ENCODE measurements around the gene FAM221B.
A peak's percentile ranks its signal among the peaks of the same experiment; 100 is the strongest.

FAM221B gene

DNA sequence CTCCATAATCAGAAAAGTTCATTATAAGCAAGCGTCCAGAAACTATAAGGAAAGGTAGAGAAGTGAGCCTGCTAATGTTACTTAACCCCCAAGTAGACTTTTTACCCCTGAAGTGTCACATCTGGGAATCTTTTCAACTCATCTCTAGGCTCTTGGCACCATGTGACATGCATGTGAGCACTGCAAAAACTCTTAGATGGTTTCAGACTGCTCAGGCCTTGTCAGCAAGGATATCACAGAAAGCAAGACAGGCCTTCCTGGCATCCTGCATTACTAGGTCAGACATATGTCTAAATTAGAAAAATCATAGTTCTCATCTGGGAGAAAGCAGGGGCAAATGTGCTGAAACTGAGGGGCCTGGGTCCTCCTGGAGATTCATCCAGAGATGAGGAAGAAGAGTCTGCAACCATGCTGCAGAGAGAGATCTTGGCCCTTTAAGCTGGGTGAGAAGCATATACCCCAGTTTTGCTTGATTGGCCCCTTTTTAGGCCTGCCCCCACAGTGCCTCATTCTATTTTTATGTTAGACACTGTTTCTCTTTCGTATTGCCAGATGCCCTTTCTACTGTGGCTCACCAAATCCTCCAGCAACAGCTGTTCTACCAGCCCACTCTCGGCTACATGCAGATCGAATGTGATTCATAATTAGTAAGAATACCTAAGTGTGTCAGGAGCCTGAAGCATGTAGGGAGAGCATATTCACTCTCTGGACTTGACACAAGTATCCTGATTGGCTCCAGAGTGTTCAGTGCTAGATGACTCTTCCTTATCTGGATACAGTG lies 19.4 kb upstream of the FAM221B start:
- DNase-seq (ENCODE audit: low read depth in 2 of 2) = peak in 1 of 2 experiments; percentile 16

DNA sequence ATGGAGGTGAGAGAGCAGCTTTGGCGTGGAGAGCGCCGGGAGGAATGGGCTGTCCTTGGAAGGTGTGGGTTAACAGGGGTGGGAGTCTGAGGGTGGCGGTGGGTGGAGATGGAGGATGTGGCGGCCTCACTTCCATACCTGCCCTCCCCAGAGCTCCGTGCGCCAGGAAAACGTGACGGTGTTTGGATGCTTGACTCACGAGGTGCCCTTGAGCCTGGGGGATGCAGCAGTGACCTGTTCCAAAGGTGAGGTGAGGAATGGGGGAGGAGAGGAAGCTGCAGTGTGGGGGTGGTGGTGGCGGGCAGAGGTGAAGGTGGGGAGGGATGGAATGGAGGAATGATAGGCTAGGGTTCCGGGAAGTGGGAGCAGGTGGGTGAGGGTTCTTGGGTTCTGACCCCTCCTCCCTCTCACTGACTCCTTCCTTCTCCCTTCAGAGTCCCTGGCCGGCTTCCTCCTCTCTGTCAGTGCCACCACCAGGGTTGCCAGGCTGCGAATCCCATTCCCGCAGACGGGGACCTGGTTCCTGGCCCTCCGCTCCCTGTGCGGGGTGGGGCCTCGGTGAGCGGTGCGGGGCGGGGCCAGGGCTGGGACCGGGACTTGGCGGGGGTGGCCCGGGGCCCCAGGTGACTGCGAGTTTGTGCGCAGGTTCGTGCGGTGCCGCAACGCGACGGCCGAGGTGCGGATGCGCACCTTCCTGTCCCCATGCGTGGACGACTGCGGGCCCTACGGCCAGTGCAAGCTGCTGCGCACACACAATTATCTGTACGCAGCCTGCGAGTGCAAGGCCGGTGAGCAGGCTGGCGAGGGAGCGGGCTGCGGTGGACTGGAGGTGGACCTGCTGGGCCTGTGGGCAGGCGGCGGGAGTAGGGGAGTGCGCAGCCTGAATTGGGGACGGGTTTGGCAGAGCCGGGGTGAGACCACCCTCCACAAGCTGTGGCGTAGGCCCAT lies 17.6 kb upstream of the FAM221B start:
- DNase-seq (ENCODE audit: low read depth in 2 of 2) = no peak

DNA sequence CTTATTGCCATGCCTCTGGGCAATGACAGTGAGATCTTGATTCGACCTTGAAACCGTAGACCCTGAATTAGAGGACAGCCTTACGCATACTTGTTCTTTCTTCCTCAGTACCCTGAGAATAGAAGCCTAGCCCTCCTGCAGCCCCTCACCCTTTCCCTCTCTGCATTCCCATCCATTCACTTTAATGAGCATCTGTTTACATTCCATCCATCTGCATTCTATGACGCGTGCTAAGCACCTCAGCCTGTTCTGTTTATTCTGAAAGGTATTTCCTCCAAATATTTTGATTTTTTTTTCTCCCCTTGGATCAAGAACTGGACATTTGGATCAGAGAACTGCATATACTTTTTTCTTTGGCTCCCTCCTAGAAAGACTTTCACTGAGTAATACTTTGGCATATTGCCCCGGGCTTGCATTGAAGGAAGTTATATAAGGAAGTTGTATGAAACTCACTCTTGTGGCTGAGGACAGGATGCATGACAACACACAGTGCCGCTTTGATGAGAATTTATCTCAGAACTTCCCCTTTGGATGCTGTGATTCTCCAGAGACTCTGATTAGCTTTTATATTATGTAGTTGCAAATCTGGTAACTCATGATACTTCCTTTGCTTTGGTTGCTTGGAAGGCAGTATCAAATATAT lies 16.2 kb upstream of the FAM221B start:
- no peak for DNase-seq (ENCODE audit: low read depth in 2 of 2)

DNA sequence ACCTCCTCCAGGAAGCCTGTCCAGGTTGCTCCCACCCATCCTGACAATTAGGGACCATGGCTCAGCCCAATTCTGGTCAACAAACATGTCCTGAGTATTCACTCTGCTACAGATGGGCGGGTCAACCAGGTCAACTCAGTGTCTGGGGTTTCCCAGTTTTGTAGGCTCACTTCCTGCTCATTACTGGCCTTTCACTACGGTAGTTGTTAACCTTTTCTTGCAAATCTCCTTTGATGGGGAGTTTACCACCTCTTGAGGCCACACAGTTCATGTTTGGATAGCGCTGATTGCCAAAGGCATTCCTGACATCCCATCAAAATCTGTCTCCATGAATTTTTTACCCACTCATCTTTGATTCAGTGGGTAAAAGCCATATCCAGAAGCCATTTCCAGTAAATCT lies 14.3 kb upstream of the FAM221B start:
- DNase-seq (ENCODE audit: low read depth in 2 of 2) = no peak

DNA sequence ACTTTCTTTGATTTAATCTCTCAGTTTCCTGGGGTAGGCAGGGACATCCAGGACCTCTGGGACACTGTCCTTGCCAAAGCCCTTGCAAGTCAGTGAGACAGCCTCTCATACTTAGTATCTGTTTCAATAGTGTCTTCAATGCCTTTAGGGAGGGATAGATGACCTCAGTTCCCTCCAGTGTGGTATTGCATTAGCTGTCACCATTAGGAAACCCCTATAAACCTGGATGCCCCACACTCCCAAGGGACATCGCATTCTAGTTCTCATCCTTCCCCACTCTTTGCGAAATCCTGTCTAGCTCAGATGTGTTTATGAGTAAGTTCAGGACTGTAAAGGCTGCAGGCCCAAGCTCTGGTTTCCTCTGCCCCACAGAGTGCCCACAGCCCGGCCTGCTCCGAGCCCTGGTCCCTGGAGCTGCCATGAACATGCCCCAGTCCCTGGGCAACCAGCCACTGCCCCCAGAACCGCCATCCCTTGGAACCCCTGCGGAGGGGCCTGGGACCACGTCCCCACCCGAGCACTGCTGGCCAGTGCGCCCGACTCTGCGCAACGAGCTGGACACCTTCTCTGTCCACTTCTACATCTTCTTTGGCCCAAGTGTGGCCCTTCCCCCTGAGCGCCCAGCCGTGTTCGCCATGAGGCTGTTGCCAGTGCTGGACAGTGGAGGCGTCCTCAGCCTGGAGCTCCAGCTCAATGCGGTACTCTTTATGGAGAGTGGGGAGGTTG lies 13.7 kb upstream of the FAM221B start:
- no peak for DNase-seq (ENCODE audit: low read depth in 2 of 2)

DNA sequence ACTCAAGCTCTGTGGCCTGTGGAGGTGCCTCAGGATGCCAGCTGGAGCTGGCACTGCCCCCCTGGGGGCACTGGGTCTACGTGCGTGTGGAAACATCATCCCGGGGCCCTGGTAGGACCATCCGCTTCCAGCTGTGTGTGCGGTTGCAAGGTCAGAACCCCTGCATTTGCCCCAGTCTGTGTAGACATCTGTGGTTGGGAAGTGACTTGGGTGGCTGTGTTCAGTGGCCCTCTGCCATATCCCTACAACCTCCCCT lies 13.0 kb upstream of the FAM221B start:
- no peak for DNase-seq (ENCODE audit: low read depth in 2 of 2)

DNA sequence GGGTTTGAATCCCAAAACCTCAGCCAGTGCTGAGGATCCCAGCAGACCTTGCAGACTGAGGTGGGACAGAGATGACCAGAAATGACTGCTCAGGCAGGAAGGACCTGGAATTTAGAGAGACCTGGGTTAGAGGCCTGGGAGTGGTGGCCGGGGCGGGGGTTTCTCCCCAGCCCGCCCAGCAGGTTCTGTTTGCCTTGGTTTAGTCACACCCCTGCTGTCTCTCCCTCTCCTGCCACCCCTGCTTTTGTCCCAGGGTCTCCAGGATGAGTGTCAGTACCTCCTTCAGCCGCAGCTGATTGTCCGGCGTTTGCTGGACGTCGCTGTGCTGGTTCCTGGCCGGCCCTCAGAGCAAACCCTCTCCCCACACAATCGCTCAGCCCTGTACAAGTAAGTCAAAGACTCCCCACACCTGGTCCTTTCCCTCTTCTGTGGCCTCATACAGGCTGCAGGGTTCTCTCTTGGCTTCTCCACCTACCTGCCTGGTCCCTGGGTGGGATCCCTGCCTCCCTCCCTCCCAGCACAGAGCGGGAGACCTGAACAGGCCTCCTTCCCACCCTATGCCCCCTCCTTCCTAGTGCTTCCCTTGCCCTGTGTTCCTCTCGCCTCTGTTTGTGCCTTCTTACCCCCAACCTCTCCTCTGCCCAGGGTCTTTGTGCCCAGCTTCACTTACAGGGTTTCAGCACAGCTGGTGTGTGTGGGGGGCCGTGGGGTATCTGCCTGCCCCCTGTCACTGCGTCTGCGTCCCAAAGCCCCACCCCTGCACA lies 12.5 kb upstream of the FAM221B start:
- DNase-seq (ENCODE audit: low read depth in 2 of 2) = no peak

DNA sequence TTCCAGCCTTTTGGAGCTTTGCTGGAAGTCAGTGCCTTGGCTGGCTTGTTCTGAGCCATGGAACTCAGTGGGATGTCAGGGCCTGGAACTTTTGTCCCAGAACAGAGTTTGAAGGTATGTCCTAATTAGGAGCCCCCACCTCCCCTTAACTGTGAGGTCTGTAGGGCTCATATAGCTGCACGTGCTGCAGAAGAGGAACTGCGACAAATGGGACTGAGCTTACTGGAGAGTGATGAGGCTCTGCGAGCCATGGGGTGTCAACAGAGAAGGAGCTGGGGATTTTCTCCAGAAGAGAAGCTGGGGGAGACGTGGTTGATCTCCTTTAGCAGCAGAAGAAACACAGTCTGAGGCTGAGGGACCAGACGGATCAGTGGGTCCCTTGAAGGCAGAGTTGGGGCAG lies 11.4 kb upstream of the FAM221B start:
- DNase-seq (ENCODE audit: low read depth in 2 of 2) = no peak

DNA sequence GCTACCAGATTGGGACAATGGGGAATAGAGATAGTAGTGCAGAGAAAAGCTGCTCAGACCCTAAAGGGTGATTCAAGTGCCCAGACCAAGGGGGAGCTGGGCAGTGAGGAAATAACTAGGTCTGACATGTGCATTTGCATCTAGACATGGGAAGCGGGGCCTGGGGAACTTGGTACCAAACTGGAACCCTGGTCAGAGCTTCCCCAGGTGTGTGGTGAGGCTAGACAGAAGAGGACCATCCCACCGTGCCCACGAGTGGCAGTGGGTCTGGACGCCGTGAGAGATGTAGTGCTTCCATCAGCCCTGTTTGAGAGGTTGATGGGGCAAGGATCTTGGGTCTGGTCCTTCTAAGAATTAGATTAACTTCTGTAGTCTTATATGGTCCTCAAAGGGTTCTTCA lies 8.1 kb upstream of the FAM221B start:
- no peak for DNase-seq (ENCODE audit: low read depth in 2 of 2)

DNA sequence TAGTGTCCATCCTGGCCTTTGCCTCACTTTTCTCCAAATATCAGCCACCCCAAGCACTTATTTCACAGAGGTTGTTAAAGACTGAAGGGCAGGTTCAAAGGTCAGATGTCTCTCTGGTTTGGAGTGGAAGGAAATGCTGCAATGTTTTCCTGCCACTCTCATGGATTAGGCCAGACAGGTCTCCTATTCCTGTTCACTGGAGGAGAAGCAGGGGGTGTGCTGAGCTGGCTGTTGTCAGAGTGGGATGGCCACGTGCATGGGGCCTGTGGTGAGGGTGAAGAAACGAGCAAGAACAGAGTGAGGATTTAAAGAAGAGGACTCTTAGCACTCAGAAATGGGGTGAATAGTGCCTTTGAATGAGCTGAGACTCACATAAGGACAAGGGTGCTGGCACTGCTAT lies 7.2 kb upstream of the FAM221B start:
- DNase-seq (ENCODE audit: low read depth in 2 of 2) = no peak

DNA sequence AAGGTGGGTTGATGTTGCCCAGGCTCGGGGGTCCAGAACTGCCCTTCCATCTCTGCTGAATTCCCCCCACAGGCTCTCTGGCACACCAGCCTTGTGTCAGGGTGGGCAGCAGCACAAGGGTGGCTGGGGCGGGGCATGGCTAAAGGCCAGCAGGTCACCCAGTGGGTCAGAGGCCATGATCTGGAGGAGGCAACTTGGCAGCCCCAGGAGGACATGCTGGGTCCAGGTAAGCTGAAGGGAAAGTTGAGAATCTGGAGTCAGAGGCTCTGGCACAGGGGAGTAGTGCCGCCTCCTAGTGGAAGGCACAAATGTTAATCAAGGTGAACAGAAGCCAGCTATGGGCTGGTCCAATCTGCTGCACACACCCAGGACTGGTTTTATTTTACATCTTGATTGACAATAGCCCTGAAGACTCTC lies 6.7 kb upstream of the FAM221B start:
- DNase-seq (ENCODE audit: low read depth in 2 of 2) = no peak

DNA sequence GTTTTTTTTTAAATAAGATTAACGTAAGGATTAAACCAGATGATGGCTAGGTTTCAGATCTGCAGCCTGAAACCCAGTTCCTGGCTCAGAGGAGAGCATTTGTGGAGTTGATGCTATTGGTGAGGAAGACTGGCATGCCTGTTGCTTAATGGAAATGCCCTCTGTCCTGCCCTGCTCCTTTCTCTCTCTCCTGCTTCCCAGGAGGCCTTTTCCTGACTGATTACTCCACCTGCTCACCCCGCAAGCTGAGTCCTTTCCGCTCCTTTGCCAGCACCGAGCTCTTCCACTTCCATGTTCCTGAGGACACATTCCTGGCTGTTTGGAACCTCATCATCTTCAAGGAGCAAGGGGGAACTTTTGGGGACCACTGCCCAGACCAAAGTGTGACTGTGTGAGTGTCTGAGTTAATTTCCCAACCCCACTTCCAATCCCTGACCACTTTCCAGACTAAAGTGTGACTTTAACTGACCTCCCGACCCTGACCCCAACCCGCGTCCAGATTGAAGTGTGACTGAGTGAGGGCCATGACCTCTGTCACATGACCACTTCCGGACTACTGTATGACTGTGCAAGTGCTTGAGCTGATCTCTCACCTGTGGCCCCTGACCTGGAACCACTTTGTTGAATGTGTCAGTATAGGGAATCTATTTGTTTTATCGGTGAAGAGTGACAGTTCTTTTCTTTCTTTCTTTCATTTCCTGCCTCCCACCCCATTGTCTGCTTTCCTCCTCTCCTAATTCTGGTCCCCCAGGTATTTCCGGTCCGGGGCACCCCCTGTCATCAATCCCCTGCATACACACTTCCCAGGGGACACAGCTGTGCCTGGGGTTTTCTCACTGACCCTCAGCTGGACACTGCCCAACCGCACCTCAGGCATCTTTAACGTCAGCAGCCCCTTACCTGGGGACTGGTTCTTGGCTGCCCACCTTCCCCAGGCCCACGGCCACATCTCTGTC lies 6.0 kb upstream of the FAM221B start:
- no peak for DNase-seq (ENCODE audit: low read depth in 2 of 2)

DNA sequence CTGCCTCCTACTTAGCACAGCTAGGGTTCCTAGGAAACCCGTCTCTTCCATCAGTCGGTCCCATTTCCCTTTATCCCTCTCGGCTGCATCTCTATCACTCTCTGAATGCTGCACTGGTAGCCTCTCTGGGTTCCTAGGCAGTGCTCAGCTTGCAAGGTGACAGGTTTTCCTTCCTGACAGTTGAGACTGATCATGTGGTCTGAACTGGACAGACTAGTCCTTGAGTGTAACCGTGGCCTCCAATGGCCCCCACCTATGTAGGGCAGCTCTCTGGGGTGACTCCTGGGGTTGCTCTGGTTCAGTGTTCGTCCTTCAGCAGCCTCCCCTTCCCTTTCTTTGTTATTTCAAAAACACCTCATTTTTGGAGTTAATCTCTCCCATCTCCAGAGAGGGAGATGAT lies 4.3 kb upstream of the FAM221B start:
- no peak for DNase-seq (ENCODE audit: low read depth in 2 of 2)

DNA sequence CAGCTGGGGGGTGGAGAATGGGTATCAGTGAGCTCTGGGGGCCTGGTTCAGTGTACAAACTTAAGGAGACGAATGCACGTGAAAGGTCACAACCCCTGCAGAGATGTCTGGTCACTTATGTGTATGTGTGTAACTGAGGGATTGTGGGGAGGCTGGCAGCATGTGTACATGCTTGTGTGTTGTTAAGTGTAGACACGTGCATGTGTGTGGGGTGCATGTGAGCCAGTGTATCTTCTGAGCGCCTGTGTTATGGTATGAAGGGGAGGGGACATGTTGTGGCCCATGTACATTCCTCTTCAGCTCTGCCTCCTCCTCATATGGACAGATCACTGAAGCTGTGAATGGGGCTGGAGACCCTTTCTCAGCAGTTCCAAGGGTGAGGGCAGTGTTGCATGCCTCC lies 2.5 kb upstream of the FAM221B start:
- no peak for DNase-seq (ENCODE audit: low read depth in 2 of 2)

DNA sequence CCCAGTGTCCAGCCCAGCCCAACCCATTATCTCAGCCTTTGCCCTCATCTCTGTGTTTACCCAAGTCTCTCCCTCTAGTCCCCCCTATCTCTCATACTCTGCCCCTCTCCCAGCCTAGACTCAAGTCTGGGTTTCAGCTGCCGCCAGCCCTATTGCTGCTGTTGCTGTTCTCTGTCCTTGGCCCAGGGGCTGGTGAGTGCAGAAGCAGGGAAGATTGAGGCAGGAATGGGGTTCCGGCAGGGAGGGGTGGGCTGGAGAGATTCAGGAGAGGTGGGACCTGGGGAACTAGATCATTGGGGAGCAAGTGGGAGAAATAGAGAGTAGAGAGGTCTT lies 1.2 kb upstream of the FAM221B start:
- DNase-seq (ENCODE audit: low read depth in 2 of 2) = no peak

DNA sequence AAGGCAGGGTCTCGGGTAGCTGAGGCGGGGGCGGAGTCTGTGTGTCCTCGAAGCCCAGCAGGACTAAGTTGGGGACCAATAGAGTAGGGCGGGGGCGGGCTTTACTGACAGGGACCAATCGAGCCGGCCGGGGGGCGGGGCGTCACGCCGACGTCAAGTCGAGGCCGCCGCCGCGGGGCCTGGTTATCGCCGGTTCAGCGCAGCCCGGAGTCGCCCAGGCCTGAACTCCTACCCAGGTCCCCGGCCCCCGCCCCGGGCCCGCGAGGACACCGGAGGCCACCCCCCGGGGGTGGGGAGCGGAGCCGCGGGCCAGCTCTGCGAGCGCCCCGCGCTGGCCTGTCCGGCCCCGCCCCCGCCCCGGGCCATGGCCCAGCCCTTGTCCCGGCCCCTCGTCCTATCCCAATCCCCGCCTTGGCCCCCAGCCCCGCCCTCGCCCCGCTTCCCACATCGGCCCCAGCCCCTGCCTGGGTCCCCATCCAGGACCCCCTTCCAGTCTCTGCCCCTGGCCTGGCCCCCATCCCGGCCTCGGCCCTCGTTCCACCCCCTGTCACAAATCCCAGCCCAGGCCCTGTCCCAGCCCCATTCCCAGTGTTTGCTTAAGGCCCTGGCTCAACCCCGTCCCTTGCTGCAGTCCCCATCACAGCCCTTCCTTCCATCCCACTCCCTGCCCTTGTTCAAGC lies 692 bp upstream of the FAM221B start, which contains the start of gene TMEM8B:
TSS of gene TMEM8B (plus strand) at position 145 of the 680 bp plus-strand sequence. CDS start at position 365, 220 bp downstream.
- DNase-seq (ENCODE audit: low read depth in 2 of 2) = peak; percentile 85 to 97

DNA sequence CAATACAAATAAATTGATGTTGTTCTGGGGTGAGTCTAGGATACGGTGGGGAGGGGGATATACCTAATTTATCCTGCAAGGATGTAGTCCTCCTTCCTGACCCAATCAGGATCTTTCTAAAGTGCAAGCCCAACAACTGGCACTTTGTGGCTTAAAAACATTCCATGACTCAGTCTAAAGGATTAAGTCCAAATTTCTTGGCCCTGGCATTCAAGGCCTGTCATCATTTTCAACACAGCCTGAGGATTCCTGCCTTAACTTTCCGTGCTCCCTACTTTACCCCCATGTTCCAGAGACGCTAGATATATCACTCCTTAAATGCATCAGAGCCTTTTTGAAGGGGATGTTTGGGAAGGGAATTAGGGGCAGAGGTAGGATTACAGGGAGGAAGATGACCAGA lies 1.0 kb downstream of the FAM221B start:
- DNase-seq (ENCODE audit: low read depth in 2 of 2) = no peak

DNA sequence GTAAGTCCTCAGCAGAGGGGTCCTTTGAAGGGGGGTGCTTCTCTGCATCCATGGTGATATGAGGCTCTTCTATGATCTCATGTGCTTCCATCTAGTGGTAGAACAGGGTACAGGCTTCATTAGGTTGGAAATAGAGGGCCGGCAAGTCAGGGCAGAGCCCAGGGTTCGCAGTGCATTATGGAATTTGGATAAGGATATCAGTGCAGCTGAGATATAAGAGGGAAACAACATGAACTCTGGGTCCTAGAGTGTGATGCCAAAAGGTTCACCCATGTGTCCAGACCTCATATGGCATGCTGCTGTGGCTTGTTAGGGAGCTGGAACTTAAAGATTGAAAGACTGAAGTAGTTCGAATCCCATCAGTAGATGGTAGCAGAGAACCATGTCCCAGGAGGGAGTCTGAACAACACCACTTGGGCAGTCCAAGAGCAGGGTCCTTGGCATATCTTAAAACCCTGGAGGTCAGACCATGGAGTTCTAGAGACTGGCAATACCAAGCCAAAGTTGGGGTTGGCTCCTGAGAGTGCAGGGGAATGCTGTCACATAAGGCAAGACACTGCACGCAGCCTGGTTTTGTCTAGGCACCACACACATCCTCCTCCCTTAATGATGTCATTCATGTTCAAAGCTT lies 2.3 kb downstream of the FAM221B start:
- no peak for DNase-seq (ENCODE audit: low read depth in 2 of 2)

DNA sequence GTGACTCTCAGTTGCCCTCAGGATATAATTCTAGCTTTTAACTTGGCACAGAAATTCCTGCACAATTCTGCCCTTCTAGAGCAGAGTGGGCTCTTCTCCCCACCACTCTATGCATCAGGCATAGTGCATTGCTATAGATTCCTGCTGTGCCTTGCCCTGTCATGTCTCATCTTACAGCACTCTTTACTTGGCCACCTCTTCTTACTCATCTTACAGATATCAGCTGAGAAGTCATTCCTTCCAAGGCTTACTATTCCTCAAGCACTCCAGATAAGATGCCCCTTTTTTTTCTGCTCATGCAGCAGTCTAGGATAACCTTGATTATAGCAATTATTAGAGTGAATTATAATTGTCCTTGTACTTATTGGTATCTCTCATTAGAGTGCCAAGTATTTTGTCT lies 5.6 kb downstream of the FAM221B start:
- DNase-seq (ENCODE audit: low read depth in 2 of 2) = no peak

All from stimulated activated CD4-positive, alpha-beta T cell treated with anti-CD3 and anti-CD28 coated beads, Interleukin-12 subunit alpha, Interleukin-12 subunit beta, amount 100 ng/mL, for 24 hours (primary cell).